HG03064 (cell line): ENCODE data around the gene VASH2.
"Not testable (repeated sequence)": the region's sequence is repeated elsewhere in the genome, so short reads cannot be mapped to it uniquely, and the experiment has no call there.

Experiments
- ATAC-seq: cut with Tn5 transposase; IDR thresholded peaks from one replicate; pipeline ENCODE4 v1.9.1; 2021; ENCODE audit warnings: low read depth; ENCODE audit not compliant: unreplicated experiment

Gene VASH2

DNA sequence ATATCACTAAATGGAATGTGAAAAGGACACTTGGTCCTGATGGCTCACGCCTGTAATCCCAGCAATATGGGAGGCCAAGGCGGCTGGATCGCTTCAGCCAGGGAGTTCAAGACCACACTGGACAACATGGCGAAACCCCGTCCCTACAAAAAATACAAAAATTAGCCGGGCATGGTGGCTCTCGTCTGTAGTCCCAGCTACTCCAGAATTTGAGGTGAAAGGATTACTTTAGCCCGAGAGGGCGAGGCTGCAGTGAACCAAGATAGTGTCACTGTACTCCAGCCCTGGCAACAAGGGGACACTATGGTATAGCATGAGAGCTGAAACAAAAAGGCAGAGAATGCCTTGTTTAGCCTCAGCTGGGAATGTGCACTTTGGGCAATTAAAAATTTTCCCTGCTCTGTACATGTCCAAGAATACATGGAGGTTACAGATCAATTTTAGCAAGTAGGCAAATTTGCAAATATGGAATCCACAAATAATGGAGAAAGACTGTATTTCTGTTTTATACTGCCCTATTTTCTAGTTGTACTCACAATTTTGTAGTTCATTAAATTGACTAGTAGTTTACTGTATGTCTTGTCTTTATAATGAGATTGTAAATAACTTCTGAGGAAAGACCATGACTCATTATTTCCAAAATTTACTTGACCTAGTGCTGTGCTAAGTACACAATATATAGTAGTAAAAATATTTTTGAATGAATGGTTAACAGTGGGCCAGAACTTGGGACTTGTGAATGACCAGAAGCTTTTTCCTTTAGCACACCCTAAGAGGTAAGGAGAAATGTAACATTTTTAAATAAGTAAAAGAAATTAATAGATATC, 67.3 kb downstream of the VASH2 start:
- no peak for ATAC-seq

DNA sequence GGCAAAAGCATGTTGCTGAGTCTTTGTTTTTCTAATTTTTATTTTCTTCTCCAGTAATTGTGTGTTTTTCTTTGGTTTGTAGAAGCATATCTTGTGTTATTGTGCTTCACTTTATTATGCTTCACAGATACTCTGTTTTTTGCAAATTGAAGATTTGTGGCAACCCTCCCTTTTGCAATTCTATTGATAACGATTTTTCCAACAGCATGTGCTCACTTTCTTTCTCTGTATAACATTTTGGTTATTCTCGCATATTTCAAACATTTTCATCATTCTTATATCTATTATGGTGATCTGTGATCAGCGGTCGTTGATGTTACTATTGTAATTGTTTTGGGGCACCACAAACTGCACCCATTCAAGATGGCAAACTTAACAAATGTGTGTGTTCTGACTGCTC, 69.1 kb downstream of the VASH2 start:
- ATAC-seq = no peak

DNA sequence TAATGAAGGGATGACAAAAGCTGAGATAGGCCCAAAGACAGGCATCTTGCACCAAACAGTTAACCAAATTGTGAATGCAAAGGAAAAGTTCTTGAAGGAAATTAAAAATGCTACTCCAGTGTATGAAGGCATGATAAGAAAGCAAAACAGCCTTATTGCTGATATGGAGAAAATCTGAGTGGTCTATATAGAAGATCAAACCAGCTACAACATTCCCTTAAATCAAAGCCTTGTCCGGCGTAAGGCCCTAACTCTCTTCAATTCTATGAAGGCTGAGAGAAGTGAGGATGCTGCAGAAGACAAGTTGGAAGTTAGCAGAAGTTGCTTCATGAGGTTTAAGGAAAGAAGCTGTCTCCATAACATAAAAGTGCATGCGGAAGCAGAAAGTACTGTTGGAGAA, 69.7 kb downstream of the VASH2 start:
- no peak for ATAC-seq

DNA sequence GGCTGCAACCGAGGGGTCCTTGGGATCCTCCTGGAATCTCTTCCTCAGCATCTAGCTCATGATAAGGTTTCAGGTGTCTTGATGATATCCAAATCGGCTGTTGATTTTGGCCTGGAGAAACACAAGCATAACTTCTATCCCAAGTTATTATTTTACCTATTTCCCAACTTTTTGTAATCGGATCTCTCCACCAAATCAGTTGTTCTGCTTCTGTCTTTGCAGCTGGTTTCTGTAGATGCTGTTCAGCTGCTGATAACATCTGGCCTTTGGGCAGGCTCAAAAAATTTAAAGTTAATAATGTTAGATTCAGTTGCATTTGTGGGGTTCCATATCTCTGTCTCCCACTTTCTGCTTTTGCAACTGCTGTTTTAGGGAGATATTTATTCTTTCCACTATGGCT, 76.7 kb downstream of the VASH2 start:
- not testable (repeated sequence) for ATAC-seq

DNA sequence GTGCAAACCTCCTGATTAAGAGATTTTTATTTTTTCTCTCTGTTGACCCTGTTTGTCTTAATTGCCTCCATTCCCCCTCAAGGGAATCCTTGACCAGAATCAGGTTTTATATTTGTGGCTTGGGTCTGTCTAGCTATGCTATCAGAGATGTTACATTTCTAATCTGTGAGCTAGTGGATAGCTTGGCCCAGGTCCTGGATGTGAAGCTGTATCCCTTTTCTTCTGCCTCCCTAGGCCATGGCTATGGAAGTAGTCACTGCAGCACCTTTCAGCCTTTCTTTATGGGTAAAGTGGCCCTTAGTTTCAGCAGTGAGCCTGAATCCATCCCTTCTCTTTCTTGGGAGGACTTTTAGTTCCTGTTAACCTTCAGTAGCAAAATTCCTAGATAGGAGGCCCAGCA, 82.3 kb downstream of the VASH2 start:
- no peak for ATAC-seq

DNA sequence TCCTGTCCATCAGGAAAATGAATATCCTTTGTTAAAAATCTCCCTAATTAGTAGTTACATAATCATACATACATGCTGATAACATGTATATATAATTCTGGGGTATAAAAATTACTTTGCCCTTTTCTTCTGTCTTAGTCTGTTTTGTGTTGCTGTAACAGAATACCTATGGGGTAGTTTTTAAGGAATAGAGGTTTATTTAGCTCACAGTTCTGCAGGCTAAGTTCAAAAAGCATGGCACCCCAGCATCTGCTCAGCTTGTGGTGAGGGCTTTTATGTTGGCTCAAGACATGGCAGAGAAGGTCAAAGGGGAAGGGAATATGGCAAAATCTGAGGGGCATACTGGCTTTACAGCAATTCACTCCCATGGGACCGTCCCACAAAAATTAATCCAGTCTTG, 84.4 kb downstream of the VASH2 start:
- no peak for ATAC-seq

DNA sequence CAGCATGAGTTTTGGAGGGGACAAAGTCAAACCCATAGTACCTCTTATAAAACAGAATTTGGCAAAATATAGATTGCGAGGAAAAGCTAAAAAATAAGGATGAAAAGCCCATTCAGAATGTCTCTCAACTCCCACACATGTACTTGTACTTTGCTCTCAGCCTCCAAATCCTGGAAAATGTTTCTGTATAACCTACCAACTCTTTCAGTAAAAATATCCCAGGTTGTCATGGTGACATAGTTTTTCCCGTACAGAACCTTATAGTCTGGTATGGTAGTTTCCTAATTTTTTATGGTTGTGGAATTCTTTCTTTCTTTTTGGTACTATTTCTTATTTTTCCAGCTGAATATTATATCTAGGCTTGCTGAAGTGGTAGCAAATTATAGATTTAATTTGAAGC, 85.2 kb downstream of the VASH2 start:
- ATAC-seq = no peak
